Measurements from ENCODE around the gene FOS.
"Not testable (repeated sequence)": the region's sequence is repeated elsewhere in the genome, so short reads cannot be mapped to it uniquely, and the experiment has no call there.

The FOS gene

GRCh38 chr14:75282170-75282554 is 3.5 kb downstream of the FOS start:
- Histone ChIP-seq H2AFZ (ENCODE audit: insufficient read depth, low read length, poor library complexity) (no peak overlapping the region), H3K4me1 (ENCODE audit: control insufficient read depth in 1 of 2, insufficient read depth in 2 of 2, low read length in 2 of 2) (peaks cover 9 to 23% of the 10 kb centered on the region in 2 experiments), H3K9ac (ENCODE audit: low read length) (no peak overlapping the region), H3K4me2 (ENCODE audit: low read length) (no peak overlapping the region), H4K8ac (ENCODE audit: low read depth, low read length) (no peak overlapping the region), H3K18ac (ENCODE audit: low read length) (no peak overlapping the region), H3K27ac (ENCODE audit: low read depth, low read length) (no peak overlapping the region), H3K79me2 (ENCODE audit: control insufficient read depth, insufficient read depth, low read length, poor library complexity) (peaks cover 7% of the 10 kb centered on the region), H2BK12ac (ENCODE audit: low read length) (no peak overlapping the region), H3K4ac (ENCODE audit: low read depth, low read length) (no peak overlapping the region), H2BK120ac (ENCODE audit: insufficient read depth, low read length, poor library complexity) (no peak overlapping the region), H3K23ac (ENCODE audit: low read length) (no peak overlapping the region), H3K79me1 (ENCODE audit: low read length) (peaks cover 20% of the 10 kb centered on the region), H2BK5ac (ENCODE audit: low read depth, low read length, poor library complexity) (no peak overlapping the region), H2AK5ac (ENCODE audit: low read length) (no peak overlapping the region), H3K36me3 (ENCODE audit: control insufficient read depth in 1 of 2, insufficient read depth in 2 of 2, low read length in 2 of 2) (peaks cover 10 to 14% of the 10 kb centered on the region in 2 experiments), H4K91ac (ENCODE audit: low read depth, low read length) (no peak overlapping the region), H3K27me3 (ENCODE audit: insufficient read depth, low read length) (no peaks in the 10 kb centered on the region), H3K9me3 (ENCODE audit: insufficient read depth, low read depth, low read length) (no peaks in the 10 kb centered on the region), H3K14ac (ENCODE audit: low read length) (no peak overlapping the region), H4K12ac (ENCODE audit: low read depth, low read length) (no peak overlapping the region), H3K4me3 (ENCODE audit: low read depth, low read length) (no peak overlapping the region)
- DNase-seq = peak; percentile 79 to 97
- no CpG with 5 or more reads among the region's 4 CpGs for WGBS (ENCODE audit: extremely low coverage, insufficient coverage, insufficient read length)

GRCh38 chr14:75282555-75283161 is 4.0 kb downstream of the FOS start:
- not testable (repeated sequence) for H4K91ac ChIP-seq (ENCODE audit: low read depth, low read length); H2BK12ac ChIP-seq (ENCODE audit: low read length); H4K8ac ChIP-seq (ENCODE audit: low read depth, low read length); H2BK120ac ChIP-seq (ENCODE audit: insufficient read depth, low read length, poor library complexity); H2AFZ ChIP-seq (ENCODE audit: insufficient read depth, low read length, poor library complexity); H3K27me3 ChIP-seq (ENCODE audit: insufficient read depth, low read length); H3K4ac ChIP-seq (ENCODE audit: low read depth, low read length); H3K9ac ChIP-seq (ENCODE audit: low read length); H4K12ac ChIP-seq (ENCODE audit: low read depth, low read length); H3K18ac ChIP-seq (ENCODE audit: low read length); H3K14ac ChIP-seq (ENCODE audit: low read length); H2BK5ac ChIP-seq (ENCODE audit: low read depth, low read length, poor library complexity); H3K9me3 ChIP-seq (ENCODE audit: insufficient read depth, low read depth, low read length); H3K79me2 ChIP-seq (ENCODE audit: control insufficient read depth, insufficient read depth, low read length, poor library complexity); H3K23ac ChIP-seq (ENCODE audit: low read length); H3K4me3 ChIP-seq (ENCODE audit: low read depth, low read length); H3K27ac ChIP-seq (ENCODE audit: low read depth, low read length); H3K4me2 ChIP-seq (ENCODE audit: low read length); H2AK5ac ChIP-seq (ENCODE audit: low read length)
- H3K36me3 ChIP-seq (ENCODE audit: control insufficient read depth in 1 of 2, insufficient read depth in 2 of 2, low read length in 2 of 2) = peaks cover 10 to 14% of the 10 kb centered on the region in 2 experiments
- no CpG with 5 or more reads among the region's 18 CpGs for WGBS (ENCODE audit: extremely low coverage, insufficient coverage, insufficient read length)
- peak in 1 of 2 donors; percentile 77 for DNase-seq
- peaks cover 15% of the 10 kb centered on the region for H3K79me1 ChIP-seq (ENCODE audit: low read length)
- peaks cover 9 to 19% of the 10 kb centered on the region in 2 experiments for H3K4me1 ChIP-seq (ENCODE audit: control insufficient read depth in 1 of 2, insufficient read depth in 2 of 2, low read length in 2 of 2)

DNA sequence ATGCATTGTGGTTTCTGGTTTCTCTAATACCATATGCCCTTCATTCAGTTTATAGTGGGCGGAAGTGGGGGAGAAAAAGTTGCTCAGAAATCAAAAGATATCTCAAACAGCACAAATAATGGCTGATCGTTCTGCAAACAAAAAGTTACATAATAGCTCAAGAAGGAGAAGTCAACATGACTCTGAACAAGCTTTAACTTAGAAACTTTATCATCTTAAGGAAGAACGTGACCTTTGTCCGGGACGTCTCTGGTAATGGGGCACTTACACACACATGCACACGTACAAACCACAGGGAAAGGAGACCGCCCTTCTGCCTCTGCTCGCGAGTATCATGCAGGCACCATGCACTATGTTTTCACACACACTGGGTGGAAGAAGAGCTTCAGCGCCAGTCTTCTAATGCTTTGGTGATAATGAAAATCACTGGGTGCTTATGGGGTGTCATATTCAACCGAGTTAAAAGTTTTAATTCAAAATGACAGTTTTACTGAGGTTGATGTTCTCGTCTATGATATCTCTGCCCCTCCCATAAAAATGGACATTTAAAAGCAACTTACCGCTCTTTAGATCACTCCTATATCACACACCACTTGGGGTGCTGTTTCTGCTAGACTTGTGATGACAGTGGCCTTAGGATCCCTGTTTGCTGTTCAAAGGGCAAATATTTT is 4.7 kb downstream of the FOS start:
- H3K27ac ChIP-seq (ENCODE audit: low read depth, low read length) = no peak overlapping the region
- H3K27me3 ChIP-seq (ENCODE audit: insufficient read depth, low read length) = no peaks in the 10 kb centered on the region
- H3K4me3 ChIP-seq (ENCODE audit: low read depth, low read length) = no peak overlapping the region
- peaks cover 4% of the 10 kb centered on the region for H3K79me2 ChIP-seq (ENCODE audit: control insufficient read depth, insufficient read depth, low read length, poor library complexity)
- no peak overlapping the region for H3K4me2 ChIP-seq (ENCODE audit: low read length)
- no peak overlapping the region for H3K9ac ChIP-seq (ENCODE audit: low read length)
- no peak overlapping the region for H2AFZ ChIP-seq (ENCODE audit: insufficient read depth, low read length, poor library complexity)
- H4K91ac ChIP-seq (ENCODE audit: low read depth, low read length) = no peak overlapping the region
- H3K14ac ChIP-seq (ENCODE audit: low read length) = no peak overlapping the region
- H3K79me1 ChIP-seq (ENCODE audit: low read length) = peaks cover 11% of the 10 kb centered on the region
- no peak overlapping the region for H4K8ac ChIP-seq (ENCODE audit: low read depth, low read length)
- no peak overlapping the region for H3K18ac ChIP-seq (ENCODE audit: low read length)
- no peaks in the 10 kb centered on the region for H3K9me3 ChIP-seq (ENCODE audit: insufficient read depth, low read depth, low read length)
- no peak overlapping the region for H2AK5ac ChIP-seq (ENCODE audit: low read length)
- no peak overlapping the region for H2BK12ac ChIP-seq (ENCODE audit: low read length)
- no peak overlapping the region for H4K12ac ChIP-seq (ENCODE audit: low read depth, low read length)
- no CpG with 5 or more reads among the region's 13 CpGs for WGBS (ENCODE audit: extremely low coverage, insufficient coverage, insufficient read length)
- no peak overlapping the region for H3K4ac ChIP-seq (ENCODE audit: low read depth, low read length)
- H2BK5ac ChIP-seq (ENCODE audit: low read depth, low read length, poor library complexity) = no peak overlapping the region
- H3K36me3 ChIP-seq (ENCODE audit: control insufficient read depth in 1 of 2, insufficient read depth in 2 of 2, low read length in 2 of 2) = peaks cover 10 to 14% of the 10 kb centered on the region in 2 experiments
- no peak overlapping the region for H3K23ac ChIP-seq (ENCODE audit: low read length)
- no peak overlapping the region for H2BK120ac ChIP-seq (ENCODE audit: insufficient read depth, low read length, poor library complexity)
- peak; percentile 93 to 97 for DNase-seq
- H3K4me1 ChIP-seq (ENCODE audit: control insufficient read depth in 1 of 2, insufficient read depth in 2 of 2, low read length in 2 of 2) = peaks cover 9 to 19% of the 10 kb centered on the region in 2 experiments

DNA sequence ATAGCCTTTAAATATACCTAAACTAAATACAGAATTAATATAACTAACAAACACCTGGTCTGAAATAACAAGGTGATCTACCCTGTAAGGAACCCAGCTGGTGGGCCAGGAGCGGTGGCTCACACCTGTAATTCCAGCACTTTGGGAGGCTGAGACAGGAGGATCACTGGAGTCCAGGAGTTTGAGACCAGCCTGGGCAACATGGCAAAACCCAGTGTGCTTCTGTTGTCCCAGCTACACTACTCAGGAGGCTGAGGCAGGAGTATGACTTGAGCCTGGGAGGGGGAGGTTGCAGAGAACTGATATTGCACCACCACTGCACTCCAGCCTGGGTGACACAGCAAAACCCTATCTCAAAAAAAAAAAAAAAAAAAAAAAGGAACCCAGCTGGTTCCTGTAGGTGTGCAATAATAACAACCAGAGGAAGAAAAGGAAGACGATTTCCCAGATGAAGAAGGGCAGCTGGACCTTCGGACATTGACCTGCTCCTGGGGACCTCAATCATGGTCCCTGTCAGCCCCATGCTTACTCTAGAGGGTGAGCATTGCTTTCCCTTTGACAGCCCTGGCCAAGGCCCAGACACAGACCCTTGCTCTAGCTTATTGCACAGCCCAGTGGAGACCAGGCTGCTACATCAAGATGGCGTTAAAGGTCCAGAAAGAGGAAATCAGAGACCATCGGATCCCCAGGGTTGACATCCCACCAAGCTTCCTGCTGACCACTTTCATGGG is 5.4 kb downstream of the FOS start:
- Histone ChIP-seq H3K79me1 (ENCODE audit: low read length) (peaks cover 6% of the 10 kb centered on the region), H3K4me1 (ENCODE audit: control insufficient read depth in 1 of 2, insufficient read depth in 2 of 2, low read length in 2 of 2) (peaks cover 9 to 19% of the 10 kb centered on the region in 2 experiments), H2AK5ac (ENCODE audit: low read length) (no peak overlapping the region), H3K18ac (ENCODE audit: low read length) (peak overlapping the region; percentile 3), H4K91ac (ENCODE audit: low read depth, low read length) (peak overlapping the region; percentile 10), H3K36me3 (ENCODE audit: control insufficient read depth in 1 of 2, insufficient read depth in 2 of 2, low read length in 2 of 2) (peaks cover 10 to 14% of the 10 kb centered on the region in 2 experiments), H3K79me2 (ENCODE audit: control insufficient read depth, insufficient read depth, low read length, poor library complexity) (peaks cover 3% of the 10 kb centered on the region), H2BK120ac (ENCODE audit: insufficient read depth, low read length, poor library complexity) (peak overlapping the region; percentile 8), H3K23ac (ENCODE audit: low read length) (no peak overlapping the region), H2AFZ (ENCODE audit: insufficient read depth, low read length, poor library complexity) (no peak overlapping the region), H3K9ac (ENCODE audit: low read length) (no peak overlapping the region), H3K14ac (ENCODE audit: low read length) (no peak overlapping the region), H3K4me2 (ENCODE audit: low read length) (no peak overlapping the region), H4K8ac (ENCODE audit: low read depth, low read length) (no peak overlapping the region), H3K27me3 (ENCODE audit: insufficient read depth, low read length) (no peaks in the 10 kb centered on the region), H3K27ac (ENCODE audit: low read depth, low read length) (no peak overlapping the region), H3K4me3 (ENCODE audit: low read depth, low read length) (no peak overlapping the region), H2BK12ac (ENCODE audit: low read length) (peak overlapping the region; percentile 29), H3K9me3 (ENCODE audit: insufficient read depth, low read depth, low read length) (no peaks in the 10 kb centered on the region), H3K4ac (ENCODE audit: low read depth, low read length) (no peak overlapping the region), H4K12ac (ENCODE audit: low read depth, low read length) (no peak overlapping the region), H2BK5ac (ENCODE audit: low read depth, low read length, poor library complexity) (peak overlapping the region; percentile 0)
- WGBS (ENCODE audit: extremely low coverage, insufficient coverage, insufficient read length) = no CpG with 5 or more reads among the region's 5 CpGs
- peak; percentile 90 to 92 for DNase-seq

All from trophoblast cell (in vitro differentiated cells and primary cell).